Activated CD4-positive, alpha-beta T cell treated with anti-CD3 and anti-CD28 coated beads, Interleukin-2, amount 10 ng/mL, durations not matched to agents 7 days and 5 days (primary cell): ENCODE results near the gene SRI. TPM values are rescaled to one million over a fixed set of nuclear protein-coding genes. Genes with fewer than 3 reads are reported as not detected.

ENCODE experiments used
- CTCF ChIA-PET: fragments of 350-600 bp; sonication (Branson Sonifier 250); formaldehyde crosslinking; loops from one replicate; lab custom pipeline; 2021; ENCODE audit warnings: antibody characterized with exemption; lab: Charles Lee
- POLR2A ChIA-PET: fragments of 350-600 bp; sonication (Branson Sonifier 250); formaldehyde crosslinking; loops from one replicate; lab custom pipeline; 2021; ENCODE audit warnings: antibody characterized with exemption; lab: Charles Lee
- DNase-seq: peaks from one replicate; pipeline ENCODE4 v3.0.0-alpha.2; 2020
- H3K27ac Mint-ChIP-seq: one replicate; pipeline ENCODE4 v1.8.0; 2021; ENCODE audit warnings: mild to moderate bottlenecking, moderate library complexity, mixed read lengths
- H3K27me3 Mint-ChIP-seq: one replicate; pipeline ENCODE4 v1.8.0; 2021; ENCODE audit warnings: mixed read lengths
- H3K36me3 Mint-ChIP-seq: one replicate; pipeline ENCODE4 v1.8.0; 2021; ENCODE audit warnings: low read depth, mixed read lengths
- H3K4me1 Mint-ChIP-seq: one replicate; pipeline ENCODE4 v1.8.0; 2021; ENCODE audit warnings: mixed read lengths
- H3K4me3 Mint-ChIP-seq: one replicate; pipeline ENCODE4 v1.8.0; 2021; ENCODE audit warnings: mild to moderate bottlenecking, moderate library complexity, mixed read lengths
- H3K9me3 Mint-ChIP-seq: one replicate; pipeline ENCODE4 v1.8.0; 2021; ENCODE audit warnings: mixed read lengths
- total RNA-seq, 2 experiments: library from RNA; stranded (reverse); gene quantifications; one replicate each; pipeline ENCODE4 v1.2.3, GENCODE V29; 2021

SRI gene
- total RNA-seq, 2 experiments from 2014 or later: 109 to 115 TPM

DNA sequence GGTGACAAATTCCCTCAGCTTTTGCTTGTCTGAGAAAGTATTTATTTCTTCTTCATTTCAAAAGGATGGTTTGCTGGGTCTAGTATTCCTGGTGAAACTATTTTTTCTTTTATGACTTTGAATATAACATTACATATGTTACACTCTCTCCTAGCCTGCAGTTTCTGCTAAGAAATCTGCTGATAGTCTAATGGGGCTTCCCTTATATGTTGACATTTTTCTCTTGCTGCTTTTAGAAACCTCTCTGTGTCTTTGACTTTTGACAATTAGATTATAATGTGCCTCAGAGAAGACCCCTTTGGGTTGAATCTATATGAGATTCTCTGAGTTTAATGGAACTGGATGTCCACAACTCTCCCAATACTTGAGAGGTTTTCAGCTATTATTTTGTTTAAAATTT, 33.8 kb upstream of the SRI start:
- Mint-ChIP-seq H3K9me3 (peaks cover 12% of the 10 kb centered on the region), H3K36me3 (no peaks in the 10 kb centered on the region), H3K27me3 (peaks cover 13% of the 10 kb centered on the region), H3K4me1 (no peaks in the 10 kb centered on the region), H3K27ac (no peak overlapping the region), H3K4me3 (no peak overlapping the region)
- DNase-seq: no peak
- ChIA-PET CTCF (no interaction called here), POLR2A (no interaction called here)

DNA sequence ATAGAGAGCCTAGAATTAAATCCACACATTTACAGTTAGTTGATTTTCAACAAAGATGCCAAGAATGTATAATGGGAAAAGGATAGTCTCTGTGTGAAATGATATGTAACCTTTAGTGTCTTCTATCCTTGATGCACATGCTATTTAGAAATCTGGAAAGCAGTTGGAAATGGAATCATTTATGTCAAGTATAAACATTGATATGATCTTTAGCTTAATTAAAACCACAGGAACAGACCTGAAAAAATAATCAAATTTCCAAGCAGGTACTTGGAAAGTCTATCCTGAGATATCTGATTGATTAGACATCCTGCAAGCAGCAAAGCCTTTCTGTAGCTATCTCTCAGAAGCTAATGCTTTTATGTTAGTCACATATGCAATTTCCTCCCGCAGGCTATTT, 24.4 kb upstream of the SRI start:
- ChIA-PET CTCF (no interaction called here), POLR2A (no interaction called here)
- H3K9me3 Mint-ChIP-seq: no peaks in the 10 kb centered on the region
- no peak for DNase-seq
- H3K27me3 Mint-ChIP-seq: peaks cover 26% of the 10 kb centered on the region
- no peak overlapping the region for H3K27ac Mint-ChIP-seq
- no peaks in the 10 kb centered on the region for H3K4me1 Mint-ChIP-seq
- no peak overlapping the region for H3K4me3 Mint-ChIP-seq
- H3K36me3 Mint-ChIP-seq: no peaks in the 10 kb centered on the region

DNA sequence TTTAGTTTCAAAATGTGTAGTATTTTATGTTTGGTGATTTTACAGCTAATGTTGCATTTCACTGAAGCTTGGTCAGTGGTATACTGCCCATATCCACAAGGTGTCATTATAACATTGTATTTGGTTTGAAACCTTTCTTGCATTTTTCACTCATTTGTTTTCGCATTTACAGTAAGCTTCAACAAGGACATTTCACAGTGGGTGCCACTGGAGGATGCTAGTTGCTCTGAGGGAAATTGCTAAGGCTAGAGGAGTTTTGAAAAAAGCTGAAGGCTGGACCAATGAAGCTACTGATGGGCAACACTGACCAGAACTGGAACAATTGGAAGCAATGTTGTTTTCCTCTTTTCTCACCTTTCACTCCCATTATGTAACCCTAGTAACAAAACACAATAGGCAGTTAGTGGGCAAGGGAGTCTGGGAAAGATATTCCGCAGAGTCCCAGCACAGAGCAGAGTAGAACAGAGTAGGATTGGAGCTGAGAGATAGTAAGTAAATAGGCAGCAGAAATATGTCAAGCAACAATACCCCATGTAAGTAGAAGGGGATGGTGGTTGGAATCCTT, 23.6 kb upstream of the SRI start:
- Mint-ChIP-seq H3K36me3 (no peaks in the 10 kb centered on the region), H3K27me3 (peaks cover 26% of the 10 kb centered on the region), H3K4me1 (no peaks in the 10 kb centered on the region), H3K4me3 (no peak overlapping the region), H3K27ac (peak overlapping the region; percentile 13), H3K9me3 (no peaks in the 10 kb centered on the region)
- ChIA-PET POLR2A (no interaction called here), CTCF (interaction anchor here (1.1 kb wide), 1 partner anchor 1379 kb away, joined by 3 read pairs; no protein-coding TSS in a partner anchor)
- no peak for DNase-seq

DNA sequence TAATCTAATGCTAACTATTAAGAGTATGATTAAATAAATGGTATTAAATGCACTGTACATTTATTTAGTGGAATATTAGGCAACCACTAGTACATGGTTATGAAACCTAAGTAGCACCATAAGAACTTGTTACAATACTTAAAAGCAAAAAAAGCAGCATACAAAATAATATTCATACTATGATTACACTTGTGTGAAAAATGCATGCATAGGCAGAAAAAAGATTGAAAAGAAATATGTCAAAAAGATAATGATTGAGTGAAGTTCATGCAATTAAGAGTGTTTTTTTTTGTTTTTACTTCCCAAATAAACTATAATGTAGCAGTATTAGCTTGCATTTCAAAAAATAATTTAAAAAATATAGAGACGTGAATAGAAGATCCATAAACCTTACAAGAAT, 20.0 kb upstream of the SRI start:
- Mint-ChIP-seq H3K36me3 (no peaks in the 10 kb centered on the region), H3K4me3 (no peak overlapping the region), H3K27me3 (peaks cover 25% of the 10 kb centered on the region), H3K9me3 (no peaks in the 10 kb centered on the region), H3K27ac (no peak overlapping the region), H3K4me1 (peaks cover 5% of the 10 kb centered on the region)
- POLR2A ChIA-PET: no interaction called here
- no peak for DNase-seq
- CTCF ChIA-PET: no interaction called here

DNA sequence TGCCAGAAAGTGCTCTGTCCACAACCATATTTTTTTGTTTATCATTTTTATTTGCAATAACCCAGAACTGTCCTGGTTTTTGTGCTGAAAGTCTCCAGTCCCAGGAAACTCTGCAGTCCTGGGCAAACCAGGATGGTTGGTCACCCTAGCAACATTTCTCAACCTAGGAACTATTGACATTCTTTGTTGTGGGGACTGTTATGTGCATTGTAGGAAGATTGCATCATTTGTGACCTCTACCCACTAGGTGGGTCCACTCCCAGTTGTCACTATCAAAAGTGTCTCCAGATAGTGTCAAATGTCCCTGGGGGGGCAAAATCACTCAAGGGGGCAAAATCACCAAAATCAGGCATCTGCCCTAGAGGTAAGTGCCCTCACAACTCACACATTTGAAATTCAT, 14.0 kb upstream of the SRI start:
- Mint-ChIP-seq H3K9me3 (no peaks in the 10 kb centered on the region), H3K27me3 (peaks cover 27% of the 10 kb centered on the region), H3K4me1 (peaks cover 5% of the 10 kb centered on the region), H3K4me3 (no peak overlapping the region), H3K27ac (no peak overlapping the region), H3K36me3 (no peaks in the 10 kb centered on the region)
- POLR2A ChIA-PET: no interaction called here
- no peak for DNase-seq
- CTCF ChIA-PET: no interaction called here

DNA sequence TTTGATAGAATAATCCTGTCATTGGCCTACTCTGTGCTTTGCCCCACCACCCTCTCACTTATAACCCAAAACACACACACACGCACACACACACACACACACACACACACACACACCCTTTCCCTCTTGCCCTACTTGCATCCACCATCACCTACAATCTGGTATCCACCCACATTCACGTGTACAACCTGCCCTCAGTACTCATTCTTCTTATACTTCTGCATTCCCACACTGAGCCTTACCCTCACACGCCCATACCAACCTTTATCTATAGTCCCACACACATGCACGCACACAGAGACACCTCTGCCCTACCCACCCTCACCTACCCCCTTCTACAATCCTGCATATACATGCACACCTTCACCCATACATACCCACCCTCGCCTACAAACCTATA, 10.8 kb upstream of the SRI start:
- Mint-ChIP-seq H3K4me1 (no peaks in the 10 kb centered on the region), H3K36me3 (no peaks in the 10 kb centered on the region), H3K27ac (no peak overlapping the region), H3K4me3 (no peak overlapping the region), H3K9me3 (no peaks in the 10 kb centered on the region), H3K27me3 (peaks cover 27% of the 10 kb centered on the region)
- ChIA-PET CTCF (interaction anchor here (1.6 kb wide), 1 partner anchor 10 kb away, joined by 5 read pairs; no protein-coding TSS in a partner anchor), POLR2A (no interaction called here)
- DNase-seq: no peak

DNA sequence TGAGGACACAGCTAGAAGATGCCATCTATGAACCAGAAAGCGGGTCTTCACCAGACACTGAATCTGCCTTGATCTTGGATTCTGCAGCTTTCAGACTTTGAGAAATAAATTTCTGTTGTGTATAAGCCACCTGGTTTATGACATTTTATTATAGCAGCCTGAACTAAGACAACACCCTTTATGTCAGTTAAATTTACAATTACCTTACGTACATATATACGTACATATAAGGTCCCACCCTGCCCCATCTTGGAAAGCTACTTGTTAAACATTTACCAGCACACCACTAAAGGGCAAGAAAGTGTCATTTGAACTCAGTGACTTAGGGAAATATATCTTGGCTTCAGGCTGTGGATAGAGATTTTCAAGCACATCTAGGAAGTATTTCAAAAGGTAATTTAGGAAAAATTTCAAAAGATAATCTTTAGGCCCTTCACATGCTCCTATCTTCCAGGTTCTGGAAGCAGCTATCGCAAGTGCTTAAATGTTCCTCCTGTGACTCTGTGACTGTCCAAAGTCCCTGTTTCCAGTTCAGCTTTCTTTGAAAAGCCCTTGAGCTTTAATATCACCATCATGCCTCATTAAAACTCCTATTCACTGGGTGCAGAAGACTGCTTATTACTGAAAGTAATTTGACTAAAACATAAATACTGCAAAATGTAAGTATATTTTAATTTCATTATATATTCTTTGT, 9.6 kb upstream of the SRI start:
- ChIA-PET POLR2A (no interaction called here), CTCF (interaction anchor here (1.6 kb wide), 1 partner anchor 9 kb away, joined by 5 read pairs; no protein-coding TSS in a partner anchor)
- DNase-seq: no peak
- Mint-ChIP-seq H3K36me3 (no peaks in the 10 kb centered on the region), H3K9me3 (no peaks in the 10 kb centered on the region), H3K27ac (no peak overlapping the region), H3K4me1 (no peaks in the 10 kb centered on the region), H3K27me3 (peaks cover 20% of the 10 kb centered on the region), H3K4me3 (no peak overlapping the region)

DNA sequence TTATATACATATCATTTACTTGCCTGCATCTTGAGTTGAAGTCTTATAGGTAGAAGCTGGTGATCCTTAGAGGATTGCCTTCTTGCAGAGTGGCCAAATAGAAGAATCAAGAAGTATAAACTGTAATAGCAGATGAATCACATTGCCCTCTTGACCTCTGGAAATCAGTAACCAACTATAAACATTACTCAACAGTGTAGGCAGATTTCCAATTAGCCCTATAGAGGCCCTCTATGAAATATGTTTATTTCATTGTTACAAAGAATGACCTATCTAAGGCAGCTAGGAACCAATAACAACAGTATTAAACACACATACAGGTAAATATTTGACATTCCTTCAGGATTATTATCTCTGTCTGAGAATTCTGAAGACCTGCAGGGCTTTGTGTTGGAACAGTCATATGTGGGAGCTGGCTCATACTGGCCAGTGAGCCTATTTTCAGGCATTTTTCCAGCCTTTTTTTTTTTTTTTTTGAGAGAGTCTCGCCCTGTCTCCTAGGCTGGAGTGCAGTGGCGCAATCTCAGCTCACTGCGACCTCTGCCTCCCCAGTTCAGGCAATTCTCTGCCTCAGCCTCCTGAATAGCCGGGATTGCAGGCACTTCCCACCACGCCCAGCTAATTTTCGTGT, 7.2 kb upstream of the SRI start:
- ChIA-PET POLR2A (no interaction called here), CTCF (no interaction called here)
- Mint-ChIP-seq H3K4me3 (no peak overlapping the region), H3K36me3 (no peaks in the 10 kb centered on the region), H3K27ac (no peak overlapping the region), H3K27me3 (peaks cover 15% of the 10 kb centered on the region), H3K4me1 (no peaks in the 10 kb centered on the region), H3K9me3 (no peaks in the 10 kb centered on the region)
- no peak for DNase-seq

DNA sequence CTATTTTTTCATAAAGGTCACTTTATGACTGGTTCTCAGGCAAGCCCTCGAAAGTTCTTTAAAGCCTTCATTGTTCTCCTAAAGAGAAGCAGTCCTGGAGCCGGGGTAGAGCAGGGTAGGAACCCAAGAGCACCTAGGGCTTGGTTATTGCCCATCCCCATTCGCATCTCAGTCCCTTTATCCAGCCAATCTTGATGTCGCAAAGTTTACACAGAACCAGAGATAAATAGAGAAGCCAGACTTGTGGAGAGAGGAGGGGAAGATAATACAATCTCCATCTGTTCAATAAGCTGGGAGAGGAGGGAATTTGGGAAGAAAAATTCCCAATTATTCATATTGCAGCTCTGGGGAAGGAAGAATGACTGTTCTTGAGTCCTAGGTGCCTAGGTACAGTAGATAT, 6.4 kb upstream of the SRI start:
- Mint-ChIP-seq H3K4me3 (no peak overlapping the region), H3K27me3 (peaks cover 12% of the 10 kb centered on the region), H3K9me3 (no peaks in the 10 kb centered on the region), H3K27ac (no peak overlapping the region), H3K4me1 (peaks cover under 1% of the 10 kb centered on the region), H3K36me3 (no peaks in the 10 kb centered on the region)
- DNase-seq: no peak
- CTCF ChIA-PET: interaction anchor here (1.1 kb wide), 1 partner anchor 17 kb away, joined by 3 read pairs; no protein-coding TSS in a partner anchor
- POLR2A ChIA-PET: no interaction called here

DNA sequence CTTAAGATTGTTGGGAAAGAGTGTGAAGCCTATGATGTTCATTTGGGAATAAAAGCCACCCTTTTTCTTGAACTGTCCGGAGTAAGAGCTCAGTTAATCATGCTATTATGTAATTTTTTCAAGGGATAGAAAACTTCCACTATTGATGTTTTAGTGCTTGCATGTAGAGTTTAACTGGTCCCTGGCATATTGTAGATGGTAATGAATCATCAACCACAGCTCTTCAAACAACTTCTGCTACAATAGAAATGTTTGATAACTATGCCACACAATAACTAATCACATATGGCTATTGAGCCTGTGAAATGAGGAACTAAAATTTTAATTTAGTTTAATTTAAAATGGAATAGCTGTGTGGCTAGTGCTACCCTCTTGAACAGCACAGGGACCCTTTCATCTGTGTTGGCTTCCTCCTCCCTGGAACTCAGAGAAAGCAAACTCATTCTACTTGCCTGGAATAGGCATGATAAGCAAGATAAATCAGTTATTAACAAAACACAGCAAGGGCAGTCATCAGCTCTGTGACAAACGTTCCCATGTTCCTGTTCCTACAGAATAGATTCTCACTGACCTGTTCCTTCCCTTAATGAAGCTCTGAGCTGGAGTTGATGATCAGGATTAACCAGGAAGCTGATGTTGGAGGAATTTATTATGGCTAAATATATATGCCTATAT, 4.9 kb upstream of the SRI start:
- peaks cover 12% of the 10 kb centered on the region for H3K27me3 Mint-ChIP-seq
- CTCF ChIA-PET: interaction anchor here (0.8 to 2.1 kb wide), 2 partner anchors 12 to 20 kb away, joined by 3 to 7 read pairs; no protein-coding TSS in a partner anchor
- H3K36me3 Mint-ChIP-seq: no peaks in the 10 kb centered on the region

DNA sequence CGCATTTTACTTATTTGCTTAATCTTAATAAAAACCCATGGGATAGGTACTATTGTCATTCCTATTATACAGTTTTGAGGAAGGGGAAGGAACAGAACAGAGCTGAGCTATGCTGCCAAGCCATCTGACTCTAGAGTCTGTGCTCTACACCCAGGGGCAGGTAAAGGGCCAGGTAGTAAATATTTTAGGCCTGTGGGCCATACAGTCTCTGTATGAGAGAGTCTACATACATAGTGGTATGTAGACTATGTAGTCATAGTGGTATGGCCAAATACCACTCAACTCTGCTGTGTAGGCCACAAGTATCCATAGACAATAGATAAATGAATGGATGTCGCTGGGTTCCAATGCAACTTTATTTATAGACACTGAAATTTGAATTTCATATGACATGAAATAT, 3.4 kb upstream of the SRI start:
- no peak for DNase-seq
- Mint-ChIP-seq H3K36me3 (peaks cover 5% of the 10 kb centered on the region), H3K27ac (no peak overlapping the region), H3K4me3 (no peak overlapping the region), H3K27me3 (peaks cover 1% of the 10 kb centered on the region), H3K9me3 (no peaks in the 10 kb centered on the region), H3K4me1 (peaks cover 14% of the 10 kb centered on the region)
- ChIA-PET POLR2A (no interaction called here), CTCF (interaction anchor here (2.1 kb wide), 1 partner anchor 11 kb away, joined by 7 read pairs; no protein-coding TSS in a partner anchor)

More for the DNA sequence above, 4.9 kb upstream of the SRI start:
- no peak for DNase-seq
- POLR2A ChIA-PET: no interaction called here
- Mint-ChIP-seq H3K27ac (no peak overlapping the region), H3K4me1 (peaks cover 9% of the 10 kb centered on the region), H3K9me3 (no peaks in the 10 kb centered on the region), H3K4me3 (no peak overlapping the region)

DNA sequence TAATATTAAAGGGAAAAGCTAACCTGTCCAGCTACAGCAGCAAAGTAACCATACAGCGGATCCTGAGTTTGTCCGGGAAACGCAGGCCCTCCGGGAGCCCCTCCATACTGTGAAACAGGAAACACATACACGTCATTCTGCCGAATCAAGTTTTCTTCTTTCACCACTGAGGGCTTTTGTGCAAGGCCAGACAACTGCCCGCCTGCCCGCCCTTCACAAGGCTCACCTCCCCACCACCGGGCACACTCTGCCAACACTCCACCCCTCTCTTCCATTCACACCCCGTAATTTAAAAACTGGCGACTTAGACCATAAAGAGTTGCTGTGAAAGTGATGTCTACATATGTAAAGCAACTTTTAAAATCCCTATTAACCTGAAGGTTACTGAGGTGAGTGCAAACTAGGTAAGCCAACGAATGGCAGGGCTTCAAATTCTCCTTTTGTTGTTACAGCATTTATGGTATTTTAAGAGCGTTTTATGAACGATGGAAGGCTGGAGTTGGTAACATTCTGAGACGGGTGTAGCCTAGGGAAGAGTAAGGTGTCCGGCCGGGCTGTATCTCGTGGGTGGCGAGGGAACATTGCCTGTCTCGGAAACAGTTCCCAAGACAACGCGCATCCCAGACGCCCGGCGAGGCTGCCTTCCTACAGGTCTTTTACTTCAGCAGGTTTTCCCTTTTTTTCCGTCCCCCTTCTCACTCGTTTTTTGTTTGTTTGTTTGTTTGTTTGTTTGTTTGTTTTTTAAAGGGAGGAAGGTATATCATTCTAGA, 817 bp downstream of the SRI start:
- Mint-ChIP-seq H3K4me3 (peak overlapping the region; percentile 96), H3K4me1 (peaks cover 37% of the 10 kb centered on the region), H3K36me3 (peaks cover 25% of the 10 kb centered on the region), H3K9me3 (no peaks in the 10 kb centered on the region), H3K27ac (peak overlapping the region; percentile 92), H3K27me3 (no peaks in the 10 kb centered on the region)
- ChIA-PET CTCF (interaction anchor here (1.2 kb wide), 1 partner anchor 10 kb away, joined by 4 read pairs; no protein-coding TSS in a partner anchor), POLR2A (no interaction called here)
- DNase-seq: peak; percentile 20
